DMS 273 (cell line): Measurements from ENCODE around the gene PRPH.

Experiments
- DNase-seq: peaks from one replicate; lab custom pipeline; 2025; ENCODE audit not compliant: unreplicated experiment; lab: John Stamatoyannopoulos, UW

Gene PRPH

DNA sequence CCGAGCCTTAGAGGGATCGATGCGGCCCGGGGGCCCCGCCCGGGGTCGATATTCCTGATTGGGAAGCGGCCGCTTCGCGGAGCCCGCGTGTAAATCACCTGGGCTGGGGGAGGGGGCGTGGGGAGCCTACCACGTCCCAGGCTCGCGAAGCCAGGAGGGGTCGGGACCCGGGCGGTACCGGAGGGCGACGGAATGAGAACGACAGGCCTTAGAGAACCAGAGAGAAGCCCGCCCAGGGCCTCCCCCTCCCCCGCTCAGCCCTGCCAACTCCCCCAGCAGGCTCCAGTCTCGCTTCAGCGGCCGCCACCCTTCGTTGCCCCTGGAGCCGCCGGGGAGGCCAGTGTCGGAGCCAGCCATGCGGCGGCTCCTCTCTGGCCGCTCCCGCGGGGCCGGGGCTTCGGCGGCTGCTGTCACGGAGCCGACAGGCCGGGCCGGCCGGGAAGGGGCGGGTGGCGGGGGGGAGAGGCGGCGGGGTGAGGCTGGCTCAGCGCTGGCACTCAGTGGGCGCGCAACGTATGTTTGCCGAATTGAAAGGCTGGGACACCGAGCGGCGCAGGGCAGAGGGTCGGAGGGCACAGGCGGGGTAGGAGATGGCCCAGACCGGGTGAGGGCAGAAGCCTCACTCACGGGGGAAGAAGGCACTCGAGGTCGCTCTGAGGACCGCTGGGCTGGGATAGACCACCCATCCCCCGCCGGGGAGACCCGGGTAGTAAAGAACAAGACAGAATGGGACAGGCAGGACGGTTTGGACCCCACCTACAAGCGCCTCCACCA is 50.3 kb downstream of the PRPH start:
- peak; percentile 72 for DNase-seq

DNA sequence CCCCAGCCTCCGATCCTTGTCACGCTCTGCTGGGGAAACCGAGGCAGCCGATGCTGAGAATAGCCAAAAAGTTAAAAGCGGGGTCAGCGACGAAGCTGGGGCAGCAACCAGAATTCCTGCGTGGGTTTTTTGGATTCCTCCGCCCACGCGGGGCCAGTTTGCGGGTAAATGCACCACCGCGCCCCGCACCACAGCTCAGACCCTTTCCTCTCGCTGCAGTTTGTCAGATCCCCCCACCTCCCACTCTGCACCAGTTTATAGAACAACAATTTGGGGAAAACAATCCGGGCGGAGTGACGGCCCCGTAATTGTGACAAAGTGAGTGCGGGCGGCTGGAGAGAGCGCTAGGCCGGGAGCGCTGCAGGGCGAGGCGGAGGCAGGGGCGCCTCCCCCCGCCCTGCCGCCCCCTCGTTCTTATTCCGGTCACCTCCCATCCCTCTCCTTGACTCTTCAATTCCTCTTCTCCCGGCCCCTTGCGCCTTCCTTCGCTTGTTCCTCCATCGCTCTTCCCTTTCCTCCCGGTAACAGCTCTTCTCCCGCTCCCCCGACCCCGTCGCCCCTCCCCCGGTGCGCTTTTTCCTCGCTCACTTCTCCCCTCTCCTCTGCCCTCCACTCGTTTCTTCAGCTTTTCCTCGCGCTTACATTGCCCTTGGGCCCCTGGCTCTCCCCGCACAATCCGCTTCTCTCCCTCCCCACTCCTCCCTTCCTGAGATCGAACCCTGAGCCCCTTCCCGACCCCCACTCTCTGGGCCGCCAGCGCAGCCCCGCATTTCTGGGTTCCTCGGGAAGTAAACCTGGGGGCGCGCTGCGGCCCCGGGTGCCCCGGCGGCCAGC is 51.1 kb downstream of the PRPH start:
- peak; percentile 53 for DNase-seq

- peak; percentile 53 for DNase-seq
Measured at GRCh38 chr12:49346659-49347310, 51.8 kb downstream of the PRPH start, which contains the start of gene DNAJC22. TSS of gene DNAJC22 (plus strand) at chr12:49346888. CDS start at chr12:49348873, 1,985 bp downstream.

DNA sequence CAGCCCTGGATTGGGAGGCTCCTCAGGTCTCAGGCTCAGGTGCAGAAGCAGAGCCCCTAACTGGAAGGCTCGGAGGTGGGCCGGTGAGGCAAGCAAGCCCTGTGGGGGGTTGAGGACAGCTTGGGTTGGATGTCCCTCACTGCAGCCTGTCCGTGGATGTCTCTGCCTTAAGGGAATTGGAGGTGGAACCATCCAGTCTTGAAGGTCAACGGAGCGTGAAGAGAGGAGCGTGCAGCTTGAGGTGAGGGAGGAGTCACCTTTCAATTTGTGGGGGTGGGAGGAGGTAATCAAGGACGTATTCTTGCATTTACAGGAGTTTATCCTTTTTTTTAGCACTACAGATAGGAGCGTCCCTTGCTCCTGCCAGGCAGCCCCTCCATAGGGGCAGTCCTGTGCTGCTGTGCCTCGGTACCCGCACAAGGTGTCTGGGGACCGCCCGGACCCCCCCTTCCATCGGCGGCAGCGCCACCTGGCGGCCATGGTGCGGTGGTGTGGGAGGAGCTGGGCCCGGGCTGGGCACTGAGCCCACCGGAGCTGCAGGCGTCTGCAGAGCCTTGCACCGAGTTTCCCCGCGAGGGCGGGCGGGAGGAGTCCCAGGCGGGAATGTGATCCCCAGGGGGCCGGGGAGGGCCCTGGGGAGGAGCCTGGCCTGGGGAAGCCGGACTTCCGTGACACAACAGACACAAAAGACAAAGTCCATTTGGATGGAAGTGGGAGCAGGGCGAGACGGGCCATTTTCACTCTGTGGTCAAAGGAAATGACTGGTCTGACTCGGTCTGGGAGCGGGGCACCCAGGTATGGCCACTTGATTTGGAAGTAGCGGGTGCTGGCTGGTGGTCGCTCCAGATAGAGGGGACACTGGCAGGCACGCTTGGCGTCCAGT is 52.6 kb downstream of the PRPH start:
- DNase-seq = peak; percentile 89
